ENCODE data around the gene C5orf58. TPM values are rescaled to one million over a fixed set of nuclear protein-coding genes. Genes with fewer than 3 reads are reported as not detected.
A peak's percentile ranks its signal among the peaks of the same experiment; 100 is the strongest.
"Not testable (repeated sequence)": the region's sequence is repeated elsewhere in the genome, so short reads cannot be mapped to it uniquely, and the experiment has no call there.

Gene C5orf58
- total and polyA plus RNA-seq, 5 donors: 0.47 to 0.75 (median 0.58) TPM; not detected in 1

- H3K27ac ChIP-seq (ENCODE audit: low read length); ATAC-seq; H3K4me1 ChIP-seq (ENCODE audit: control insufficient read depth, insufficient read depth, low read length); intact Hi-C loops (cut with DNase I); H3K27me3 ChIP-seq (ENCODE audit: control insufficient read depth, insufficient read depth); DNase-seq; H3K4me3 ChIP-seq (ENCODE audit: low read length); H3K9me3 ChIP-seq (ENCODE audit: control insufficient read depth, low read length): not testable (repeated sequence)
- 93% methylated on average over 18 of the region's 23 CpGs for WGBS
Measured at GRCh38 chr5:170245436-170245835, 12.7 kb downstream of the C5orf58 start.

- no peak overlapping the region for H3K27ac ChIP-seq (ENCODE audit: low read length)
- H3K27me3 ChIP-seq (ENCODE audit: control insufficient read depth, insufficient read depth): no peaks in the 10 kb centered on the region
- 86% methylated on average over 4 of the region's 4 CpGs for WGBS
- DNase-seq (no peak), ATAC-seq (no peak)
- H3K4me1 ChIP-seq (ENCODE audit: control insufficient read depth, insufficient read depth, low read length): no peaks in the 10 kb centered on the region
- no peaks in the 10 kb centered on the region for H3K9me3 ChIP-seq (ENCODE audit: control insufficient read depth, low read length)
- no peak overlapping the region for H3K4me3 ChIP-seq (ENCODE audit: low read length)
- intact Hi-C loops (cut with DNase I): no loop called here
Measured at GRCh38 chr5:170246126-170246870, 13.5 kb downstream of the C5orf58 start.

GRCh38 chr5:170247363-170247762 lies 14.6 kb downstream of the C5orf58 start:
- Histone ChIP-seq H3K27ac (ENCODE audit: low read length) (no peak overlapping the region), H3K27me3 (ENCODE audit: control insufficient read depth, insufficient read depth) (no peaks in the 10 kb centered on the region), H3K9me3 (ENCODE audit: control insufficient read depth, low read length) (no peaks in the 10 kb centered on the region), H3K4me3 (ENCODE audit: low read length) (no peak overlapping the region), H3K4me1 (ENCODE audit: control insufficient read depth, insufficient read depth, low read length) (no peaks in the 10 kb centered on the region)
- 42% methylated on average over 2 of the region's 2 CpGs for WGBS
- ATAC-seq (peak in 1 of 2 donors; percentile 52), DNase-seq (no peak)
- intact Hi-C loops (cut with DNase I): no loop called here

GRCh38 chr5:170248172-170248930 lies 15.6 kb downstream of the C5orf58 start:
- intact Hi-C loops (cut with DNase I): no loop called here
- Histone ChIP-seq H3K27me3 (ENCODE audit: control insufficient read depth, insufficient read depth) (no peaks in the 10 kb centered on the region), H3K9me3 (ENCODE audit: control insufficient read depth, low read length) (no peaks in the 10 kb centered on the region), H3K4me3 (ENCODE audit: low read length) (no peak overlapping the region), H3K4me1 (ENCODE audit: control insufficient read depth, insufficient read depth, low read length) (no peaks in the 10 kb centered on the region), H3K27ac (ENCODE audit: low read length) (no peak overlapping the region)
- ATAC-seq: no peak
- 80% methylated on average over 6 of the region's 6 CpGs for WGBS
- no peak for DNase-seq

GRCh38 chr5:170248931-170249227 lies 16.1 kb downstream of the C5orf58 start:
- DNase-seq; intact Hi-C loops (cut with DNase I); H3K4me1 ChIP-seq (ENCODE audit: control insufficient read depth, insufficient read depth, low read length); ATAC-seq; H3K27me3 ChIP-seq (ENCODE audit: control insufficient read depth, insufficient read depth); H3K4me3 ChIP-seq (ENCODE audit: low read length); H3K9me3 ChIP-seq (ENCODE audit: control insufficient read depth, low read length); H3K27ac ChIP-seq (ENCODE audit: low read length): not testable (repeated sequence)
- WGBS: 84% methylated on average over 4 of the region's 4 CpGs

GRCh38 chr5:170249355-170249754 lies 16.6 kb downstream of the C5orf58 start:
- intact Hi-C loops (cut with DNase I): no loop called here
- no peak overlapping the region for H3K27ac ChIP-seq (ENCODE audit: low read length)
- no peaks in the 10 kb centered on the region for H3K27me3 ChIP-seq (ENCODE audit: control insufficient read depth, insufficient read depth)
- DNase-seq (no peak), ATAC-seq (no peak)
- no peak overlapping the region for H3K4me3 ChIP-seq (ENCODE audit: low read length)
- WGBS: 83% methylated on average over 4 of the region's 4 CpGs
- H3K9me3 ChIP-seq (ENCODE audit: control insufficient read depth, low read length): no peaks in the 10 kb centered on the region
- H3K4me1 ChIP-seq (ENCODE audit: control insufficient read depth, insufficient read depth, low read length): no peaks in the 10 kb centered on the region

GRCh38 chr5:170250810-170251317 lies 18.1 kb downstream of the C5orf58 start:
- DNase-seq (no peak), ATAC-seq (no peak)
- Histone ChIP-seq H3K27me3 (ENCODE audit: control insufficient read depth, insufficient read depth) (no peaks in the 10 kb centered on the region), H3K27ac (ENCODE audit: low read length) (no peak overlapping the region), H3K4me1 (ENCODE audit: control insufficient read depth, insufficient read depth, low read length) (no peaks in the 10 kb centered on the region), H3K9me3 (ENCODE audit: control insufficient read depth, low read length) (no peaks in the 10 kb centered on the region), H3K4me3 (ENCODE audit: low read length) (no peak overlapping the region)
- intact Hi-C loops (cut with DNase I): no loop called here
- WGBS: 39% methylated on average over 3 of the region's 3 CpGs

GRCh38 chr5:170251462-170251861 lies 18.7 kb downstream of the C5orf58 start:
- H3K27me3 ChIP-seq (ENCODE audit: control insufficient read depth, insufficient read depth): no peaks in the 10 kb centered on the region
- WGBS: 74% methylated on average over 2 of the region's 2 CpGs
- no peak for DNase-seq
- no peak for ATAC-seq
- intact Hi-C loops (cut with DNase I): no loop called here
- H3K27ac ChIP-seq (ENCODE audit: low read length): no peak overlapping the region
- H3K9me3 ChIP-seq (ENCODE audit: control insufficient read depth, low read length): no peaks in the 10 kb centered on the region
- no peak overlapping the region for H3K4me3 ChIP-seq (ENCODE audit: low read length)
- no peaks in the 10 kb centered on the region for H3K4me1 ChIP-seq (ENCODE audit: control insufficient read depth, insufficient read depth, low read length)

- H3K4me3 ChIP-seq (ENCODE audit: low read length): no peak overlapping the region
- ATAC-seq: no peak
- 77% methylated on average over 3 of the region's 3 CpGs for WGBS
- DNase-seq: no peak
- no peaks in the 10 kb centered on the region for H3K9me3 ChIP-seq (ENCODE audit: control insufficient read depth, low read length)
- H3K27ac ChIP-seq (ENCODE audit: low read length): no peak overlapping the region
- H3K4me1 ChIP-seq (ENCODE audit: control insufficient read depth, insufficient read depth, low read length): no peaks in the 10 kb centered on the region
- intact Hi-C loops (cut with DNase I): no loop called here
- H3K27me3 ChIP-seq (ENCODE audit: control insufficient read depth, insufficient read depth): no peaks in the 10 kb centered on the region
Measured at GRCh38 chr5:170252109-170252508, 19.3 kb downstream of the C5orf58 start.

- WGBS: 62% methylated on average over 9 of the region's 9 CpGs
- no peak for DNase-seq
- Histone ChIP-seq H3K9me3 (ENCODE audit: control insufficient read depth, low read length) (no peaks in the 10 kb centered on the region), H3K27me3 (ENCODE audit: control insufficient read depth, insufficient read depth) (no peaks in the 10 kb centered on the region), H3K4me3 (ENCODE audit: low read length) (no peak overlapping the region), H3K27ac (ENCODE audit: low read length) (no peak overlapping the region), H3K4me1 (ENCODE audit: control insufficient read depth, insufficient read depth, low read length) (no peaks in the 10 kb centered on the region)
- ATAC-seq: no peak
- intact Hi-C loops (cut with DNase I): no loop called here
Measured at GRCh38 chr5:170252720-170253350, 20.1 kb downstream of the C5orf58 start.

- Histone ChIP-seq H3K4me3 (ENCODE audit: low read length) (no peak overlapping the region), H3K9me3 (ENCODE audit: control insufficient read depth, low read length) (no peaks in the 10 kb centered on the region), H3K27ac (ENCODE audit: low read length) (no peak overlapping the region), H3K27me3 (ENCODE audit: control insufficient read depth, insufficient read depth) (no peaks in the 10 kb centered on the region), H3K4me1 (ENCODE audit: control insufficient read depth, insufficient read depth, low read length) (no peaks in the 10 kb centered on the region)
- DNase-seq: no peak
- ATAC-seq: no peak
- WGBS: 86% methylated on average over 8 of the region's 8 CpGs
- intact Hi-C loops (cut with DNase I): no loop called here
Measured at GRCh38 chr5:170254056-170254455, 21.3 kb downstream of the C5orf58 start.
